Thyroid gland (tissue), 4 donors: Measurements from ENCODE around the gene SLC25A39.
"Not testable (repeated sequence)": the region's sequence is repeated elsewhere in the genome, so short reads cannot be mapped to it uniquely, and the experiment has no call there.

Source experiments
- POLR2A ChIP-seq, 2 donors: fragments of 450-650 bp; IDR thresholded peaks; one replicate each; pipeline ENCODE4 v1.6.1; 2017; ENCODE audit warnings: antibody characterized with exemption in 2 of 2, mild to moderate bottlenecking in 2 of 2, moderate library complexity in 1 of 2
- TF ChIP-seq, protein P1 (sequence below), 6 experiments: fragments of 200-600 bp in 3 of 6; fragments of 450-650 bp in 3 of 6; sonication (generic) in 3 of 6; IDR thresholded peaks; one replicate each; pipeline ENCODE4 v1.5.1; 2016 to 2019; ENCODE audit warnings: antibody characterized with exemption in 6 of 6, mild to moderate bottlenecking in 2 of 6, inconsistent platforms in 1 of 6, moderate library complexity in 1 of 6

DNA sequence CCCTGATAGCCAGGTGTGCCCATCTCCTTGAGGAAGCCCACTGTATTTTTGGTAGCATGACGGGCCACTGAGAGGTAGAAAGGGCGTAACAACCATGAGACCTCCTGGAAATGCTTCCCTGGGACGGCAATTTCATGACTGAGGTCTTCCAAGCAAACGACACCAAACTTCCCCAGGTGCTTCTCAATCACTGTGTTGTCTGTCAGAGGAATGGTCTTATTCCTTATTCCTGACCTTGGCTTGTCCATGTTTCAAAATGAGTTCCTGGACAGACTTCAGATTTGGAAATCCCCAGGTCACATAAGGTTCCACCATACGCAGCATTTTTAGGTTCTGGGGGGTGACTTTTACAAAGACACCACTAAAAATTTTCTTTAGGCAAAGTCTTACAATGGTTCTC lies 40.4 kb upstream of the SLC25A39 start:
- TF ChIP-seq, protein P1, sequence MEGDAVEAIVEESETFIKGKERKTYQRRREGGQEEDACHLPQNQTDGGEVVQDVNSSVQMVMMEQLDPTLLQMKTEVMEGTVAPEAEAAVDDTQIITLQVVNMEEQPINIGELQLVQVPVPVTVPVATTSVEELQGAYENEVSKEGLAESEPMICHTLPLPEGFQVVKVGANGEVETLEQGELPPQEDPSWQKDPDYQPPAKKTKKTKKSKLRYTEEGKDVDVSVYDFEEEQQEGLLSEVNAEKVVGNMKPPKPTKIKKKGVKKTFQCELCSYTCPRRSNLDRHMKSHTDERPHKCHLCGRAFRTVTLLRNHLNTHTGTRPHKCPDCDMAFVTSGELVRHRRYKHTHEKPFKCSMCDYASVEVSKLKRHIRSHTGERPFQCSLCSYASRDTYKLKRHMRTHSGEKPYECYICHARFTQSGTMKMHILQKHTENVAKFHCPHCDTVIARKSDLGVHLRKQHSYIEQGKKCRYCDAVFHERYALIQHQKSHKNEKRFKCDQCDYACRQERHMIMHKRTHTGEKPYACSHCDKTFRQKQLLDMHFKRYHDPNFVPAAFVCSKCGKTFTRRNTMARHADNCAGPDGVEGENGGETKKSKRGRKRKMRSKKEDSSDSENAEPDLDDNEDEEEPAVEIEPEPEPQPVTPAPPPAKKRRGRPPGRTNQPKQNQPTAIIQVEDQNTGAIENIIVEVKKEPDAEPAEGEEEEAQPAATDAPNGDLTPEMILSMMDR (IDR thresholded peaks at IDR 0.05) = not testable (repeated sequence)
- TF ChIP-seq POLR2A (IDR thresholded peaks at IDR 0.05) = not testable (repeated sequence)
